ENCODE measurements around the gene LGR6. TPM values are rescaled to one million over a fixed set of nuclear protein-coding genes. Genes with fewer than 3 reads are reported as not detected.

LGR6 gene
- total RNA-seq, 6 experiments from 2014 or later = 0.17 to 2.0 (median 1.0) TPM

DNA sequence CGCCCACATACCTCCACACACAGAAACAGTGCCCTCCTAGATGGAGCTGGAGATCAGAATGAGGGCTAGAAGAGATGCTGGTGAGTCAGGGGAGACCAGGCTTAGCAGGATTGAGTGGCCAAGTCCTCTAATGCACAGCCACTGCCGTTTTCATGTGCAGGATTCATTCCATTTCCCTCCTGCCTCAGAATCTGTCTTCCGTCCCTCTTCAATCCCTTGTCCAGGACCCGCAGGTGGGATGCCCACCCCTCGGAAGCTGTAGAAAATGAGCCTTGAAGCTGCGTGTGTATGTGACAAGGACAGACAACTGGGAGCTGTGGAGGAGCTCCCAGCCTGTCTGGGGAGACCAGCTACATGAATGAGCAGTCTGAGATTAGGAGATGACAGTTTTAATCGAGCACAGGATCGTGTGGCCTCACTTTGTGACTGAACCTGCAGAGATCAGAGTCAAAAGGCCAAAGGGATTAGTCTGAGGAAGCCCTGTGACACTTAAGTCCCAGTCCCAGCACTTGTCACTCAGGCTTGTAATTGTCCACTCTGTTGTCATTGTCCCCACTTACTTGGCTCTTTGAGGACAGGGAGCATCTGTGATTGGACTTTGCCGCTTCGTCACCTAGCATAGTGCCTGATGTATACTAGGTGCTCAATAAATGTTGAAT is 22.0 kb downstream of the LGR6 start:
- TF ChIP-seq POLR2A (IDR thresholded peaks at IDR 0.05) = no peak
- TF ChIP-seq, protein P1, sequence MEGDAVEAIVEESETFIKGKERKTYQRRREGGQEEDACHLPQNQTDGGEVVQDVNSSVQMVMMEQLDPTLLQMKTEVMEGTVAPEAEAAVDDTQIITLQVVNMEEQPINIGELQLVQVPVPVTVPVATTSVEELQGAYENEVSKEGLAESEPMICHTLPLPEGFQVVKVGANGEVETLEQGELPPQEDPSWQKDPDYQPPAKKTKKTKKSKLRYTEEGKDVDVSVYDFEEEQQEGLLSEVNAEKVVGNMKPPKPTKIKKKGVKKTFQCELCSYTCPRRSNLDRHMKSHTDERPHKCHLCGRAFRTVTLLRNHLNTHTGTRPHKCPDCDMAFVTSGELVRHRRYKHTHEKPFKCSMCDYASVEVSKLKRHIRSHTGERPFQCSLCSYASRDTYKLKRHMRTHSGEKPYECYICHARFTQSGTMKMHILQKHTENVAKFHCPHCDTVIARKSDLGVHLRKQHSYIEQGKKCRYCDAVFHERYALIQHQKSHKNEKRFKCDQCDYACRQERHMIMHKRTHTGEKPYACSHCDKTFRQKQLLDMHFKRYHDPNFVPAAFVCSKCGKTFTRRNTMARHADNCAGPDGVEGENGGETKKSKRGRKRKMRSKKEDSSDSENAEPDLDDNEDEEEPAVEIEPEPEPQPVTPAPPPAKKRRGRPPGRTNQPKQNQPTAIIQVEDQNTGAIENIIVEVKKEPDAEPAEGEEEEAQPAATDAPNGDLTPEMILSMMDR (IDR thresholded peaks at IDR 0.05) = no peak
- DNase-seq = no peak
- ATAC-seq = no peak
- Histone ChIP-seq H3K9me3 (no peaks in the 10 kb centered on the region), H3K36me3 (no peaks in the 10 kb centered on the region), H3K4me3 (no peak overlapping the region), H3K4me1 (no peaks in the 10 kb centered on the region), H3K27me3 (peaks cover 0 to 5% of the 10 kb centered on the region in 2 donors), H3K27ac (no peak overlapping the region)
- intact Hi-C loops (cut with DNase I) = no loop called here
- WGBS (ENCODE audit: insufficient coverage, low coverage, low lambda C conversion rate, missing lambda C conversion rate) = 57% methylated on average over 5 of the region's 10 CpGs

DNA sequence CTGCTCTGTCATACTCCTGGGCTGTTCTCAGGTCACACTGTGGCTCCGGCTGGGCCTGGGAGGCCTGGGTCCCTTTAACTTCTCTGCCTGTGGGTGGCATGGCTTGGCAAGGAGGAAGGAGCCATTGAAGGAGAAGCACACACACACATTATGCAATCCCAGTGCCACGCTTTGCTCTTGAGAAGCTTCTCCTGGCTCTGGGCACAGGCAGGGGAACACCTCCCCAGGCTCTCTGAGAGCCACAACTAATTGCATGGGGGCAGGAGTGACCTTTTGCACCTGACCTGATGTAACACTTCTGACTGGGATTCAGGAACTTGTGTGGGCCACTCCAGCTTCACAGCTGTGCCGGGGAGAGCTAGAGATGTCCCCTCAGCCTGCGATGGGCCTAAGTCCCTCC is 23.1 kb downstream of the LGR6 start:
- no peak for TF ChIP-seq POLR2A (IDR thresholded peaks at IDR 0.05)
- TF ChIP-seq, protein P1 (IDR thresholded peaks at IDR 0.05) = no peak
- intact Hi-C loops (cut with DNase I) = no loop called here
- ATAC-seq = peak in 1 of 4 donors; percentile 7
- Histone ChIP-seq H3K27ac (no peak overlapping the region), H3K4me3 (no peak overlapping the region), H3K36me3 (no peaks in the 10 kb centered on the region), H3K9me3 (no peaks in the 10 kb centered on the region), H3K4me1 (no peaks in the 10 kb centered on the region), H3K27me3 (peaks cover 0 to 5% of the 10 kb centered on the region in 2 donors)
- DNase-seq = no peak
- 50% methylated on average over 1 of the region's 4 CpGs for WGBS (ENCODE audit: insufficient coverage, low coverage, low lambda C conversion rate, missing lambda C conversion rate)

GRCh38 chr1:202217516-202217915 is 23.9 kb downstream of the LGR6 start:
- WGBS (ENCODE audit: insufficient coverage, low coverage, low lambda C conversion rate, missing lambda C conversion rate) = 63% methylated on average over 3 of the region's 3 CpGs
- intact Hi-C loops (cut with DNase I) = no loop called here
- Histone ChIP-seq H3K27me3 (peaks cover 0 to 5% of the 10 kb centered on the region in 2 donors), H3K27ac (no peak overlapping the region), H3K36me3 (no peaks in the 10 kb centered on the region), H3K9me3 (no peaks in the 10 kb centered on the region), H3K4me1 (no peaks in the 10 kb centered on the region), H3K4me3 (no peak overlapping the region)
- TF ChIP-seq, protein P1 (IDR thresholded peaks at IDR 0.05) = no peak
- no peak for TF ChIP-seq POLR2A (IDR thresholded peaks at IDR 0.05)
- DNase-seq = no peak
- ATAC-seq = no peak

GRCh38 chr1:202217951-202218350 is 24.4 kb downstream of the LGR6 start:
- intact Hi-C loops (cut with DNase I) = no loop called here
- H3K27me3 ChIP-seq = peaks cover 0 to 5% of the 10 kb centered on the region in 2 donors
- H3K4me3 ChIP-seq = no peak overlapping the region
- TF ChIP-seq, protein P1 (IDR thresholded peaks at IDR 0.05) = no peak
- TF ChIP-seq POLR2A (IDR thresholded peaks at IDR 0.05) = no peak
- no peak overlapping the region for H3K27ac ChIP-seq
- no peaks in the 10 kb centered on the region for H3K4me1 ChIP-seq
- no peaks in the 10 kb centered on the region for H3K9me3 ChIP-seq
- ATAC-seq (no peak), DNase-seq (no peak)
- 100% methylated on average over 1 of the region's 1 CpG for WGBS (ENCODE audit: insufficient coverage, low coverage, low lambda C conversion rate, missing lambda C conversion rate)
- H3K36me3 ChIP-seq = no peaks in the 10 kb centered on the region

Data from right lobe of liver (tissue), 6 donors.